H1 (cell line): ENCODE measurements around the gene SLC15A4. TPM values are rescaled to one million over a fixed set of nuclear protein-coding genes. Genes with fewer than 3 reads are reported as not detected.

Source experiments
- CTCF ChIA-PET: fragments of 300-600 bp; sonication (Branson Sonifier 250); formaldehyde crosslinking; loops from one replicate; lab custom pipeline; 2021; ENCODE audit not compliant: partially characterized antibody; lab: Charles Lee
- POLR2A ChIA-PET: fragments of 300-600 bp; sonication (Branson Sonifier 250); formaldehyde crosslinking; loops from one replicate; lab custom pipeline; 2021; ENCODE audit warnings: inconsistent platforms; ENCODE audit not compliant: partially characterized antibody; lab: Charles Lee
- DNase-seq, 2 experiments: peaks; one replicate each; pipeline versions ENCODE4 v3.0.0 to v3.0.0-alpha.2; 2010 to 2022; ENCODE audit warnings: low spot score in 2 of 2, low read depth in 1 of 2, mixed read lengths in 1 of 2
- FAIRE-seq: peaks from 2 replicates; lab custom pipeline; 2011; peaks lifted over from hg19 to GRCh38; lab: Jason Lieb, UNC
- H2AFZ ChIP-seq: 2 replicates; pipeline ENCODE4 v1.8.1; 2012; ENCODE audit warnings: low read length, inconsistent platforms
- H2AK5ac ChIP-seq: 2 replicates; pipeline ENCODE4 v1.6.1; 2013; ENCODE audit warnings: low read depth, low read length
- H2BK120ac ChIP-seq: replicated peaks from 2 replicates; pipeline ENCODE3; 2013; ENCODE audit warnings: low read depth, low read length, inconsistent platforms
- H2BK12ac ChIP-seq: 2 replicates; pipeline ENCODE4 v1.6.1; 2013; ENCODE audit warnings: low read depth, low read length
- H2BK15ac ChIP-seq: 2 replicates; pipeline ENCODE4 v1.6.1; 2013; ENCODE audit warnings: low read length
- H2BK20ac ChIP-seq: 2 replicates; pipeline ENCODE4 v1.6.1; 2013; ENCODE audit warnings: low read length
- H2BK5ac ChIP-seq: 2 replicates; pipeline ENCODE4 v1.6.1; 2013; ENCODE audit warnings: low read depth, low read length
- H3K14ac ChIP-seq: 2 replicates; pipeline ENCODE4 v1.6.1; 2013; ENCODE audit warnings: inconsistent platforms; ENCODE audit not compliant: insufficient read length
- H3K18ac ChIP-seq: 2 replicates; pipeline ENCODE4 v1.6.1; 2013; ENCODE audit warnings: low read length; ENCODE audit errors: extremely low read depth
- H3K23ac ChIP-seq: 2 replicates; pipeline ENCODE4 v1.6.1; 2013; ENCODE audit warnings: inconsistent platforms; ENCODE audit not compliant: insufficient read length
- H3K23me2 ChIP-seq: 2 replicates; pipeline ENCODE4 v1.6.1; 2013; ENCODE audit warnings: low read depth, low read length
- H3K27ac ChIP-seq: 2 replicates; pipeline ENCODE4 v1.6.1; 2011; ENCODE audit warnings: low read depth, low read length, inconsistent platforms
- H3K27me3 ChIP-seq, 4 experiments: replicated peaks in 1 of 4; 1 replicate in 1 of 4; 2 replicates in 3 of 4; pipeline versions ENCODE4 v1.6.1 to v1.8.1; 2011 to 2013; ENCODE audit warnings: low read length in 3 of 4, mild to moderate bottlenecking in 3 of 4, inconsistent platforms in 2 of 4, mixed read lengths in 2 of 4, moderate library complexity in 1 of 4; ENCODE audit not compliant: control insufficient read depth in 3 of 4, insufficient read depth in 3 of 4; ENCODE audit errors: extremely low read depth in 1 of 4
- H3K36me3 ChIP-seq, 4 experiments: 2 replicates each; pipeline versions ENCODE4 v1.6.1 to v1.8.1; 2011 to 2013; ENCODE audit warnings: mild to moderate bottlenecking in 4 of 4, low read length in 3 of 4, moderate library complexity in 2 of 4, control low read depth in 1 of 4, inconsistent platforms in 1 of 4; ENCODE audit not compliant: insufficient read depth in 4 of 4, control insufficient read depth in 2 of 4
- H3K4ac ChIP-seq: replicated peaks from 2 replicates; pipeline ENCODE3; 2013; ENCODE audit warnings: low read length, low read depth, mixed read lengths, inconsistent platforms; ENCODE audit not compliant: insufficient read length
- H3K4me1 ChIP-seq, 4 experiments: replicated peaks in 1 of 4; 1 replicate in 1 of 4; 2 replicates in 3 of 4; pipeline versions ENCODE4 v1.6.1 to v1.8.1; 2011 to 2013; ENCODE audit warnings: low read length in 3 of 4, inconsistent platforms in 2 of 4, mixed read lengths in 1 of 4; ENCODE audit not compliant: insufficient read depth in 4 of 4, control insufficient read depth in 3 of 4
- H3K4me2 ChIP-seq, 2 experiments: 2 replicates each; pipeline versions ENCODE4 v1.6.1 to v1.8.1; 2011 to 2013; ENCODE audit warnings: low read depth in 2 of 2, low read length in 2 of 2, control low read depth in 1 of 2, inconsistent platforms in 1 of 2, mild to moderate bottlenecking in 1 of 2; ENCODE audit not compliant: insufficient read depth in 1 of 2
- H3K4me3 ChIP-seq, 4 experiments: fragments of 200-600, 300-600 bp in 1 of 4; sonication (generic), shearing (Covaris generic), sonication (Bioruptor Twin) in 1 of 4; 2 replicates each; pipeline versions ENCODE4 v1.5.1 to v1.8.1; 2011 to 2016; ENCODE audit warnings: low read length in 4 of 4, low read depth in 3 of 4, control low read depth in 2 of 4, inconsistent platforms in 2 of 4, mild to moderate bottlenecking in 2 of 4, mixed read lengths in 1 of 4, moderate library complexity in 1 of 4; ENCODE audit not compliant: insufficient read depth in 2 of 4; ENCODE audit errors: extremely low read depth in 1 of 4
- H3K56ac ChIP-seq: replicated peaks from 2 replicates; pipeline ENCODE3; 2013; ENCODE audit warnings: low read depth, mild to moderate bottlenecking, mixed read lengths, low read length, inconsistent platforms; ENCODE audit not compliant: insufficient read length
- H3K79me1 ChIP-seq: 2 replicates; pipeline ENCODE4 v1.6.1; 2013; ENCODE audit warnings: low read depth, low read length, control low read depth
- H3K79me2 ChIP-seq, 2 experiments: 2 replicates each; pipeline versions ENCODE4 v1.6.1 to v1.8.1; 2012 to 2013; ENCODE audit warnings: low read length in 2 of 2, mild to moderate bottlenecking in 2 of 2, inconsistent platforms in 1 of 2; ENCODE audit not compliant: insufficient read depth in 2 of 2, control insufficient read depth in 1 of 2
- H3K9ac ChIP-seq, 4 experiments: replicated peaks in 1 of 4; 1 replicate in 1 of 4; 2 replicates in 3 of 4; pipeline versions ENCODE4 v1.6.1 to v1.8.1; 2011 to 2013; ENCODE audit warnings: low read depth in 3 of 4, low read length in 3 of 4, control low read depth in 2 of 4, mild to moderate bottlenecking in 2 of 4, moderate library complexity in 2 of 4, inconsistent platforms in 1 of 4; ENCODE audit errors: extremely low read depth in 1 of 4
- H3K9me3 ChIP-seq, 2 experiments: 2 replicates each; pipeline versions ENCODE4 v1.6.1 to v1.8.1; 2012 to 2013; ENCODE audit warnings: mild to moderate bottlenecking in 2 of 2, moderate library complexity in 2 of 2, control low read depth in 1 of 2, inconsistent platforms in 1 of 2, low read depth in 1 of 2, low read length in 1 of 2, mixed read lengths in 1 of 2; ENCODE audit not compliant: insufficient read depth in 2 of 2
- H4K20me1 ChIP-seq, 2 experiments: replicated peaks in 1 of 2; 2 replicates each; pipeline versions ENCODE3 to v1.8.1; 2011 to 2013; ENCODE audit warnings: inconsistent platforms in 2 of 2, low read length in 2 of 2, mild to moderate bottlenecking in 1 of 2; ENCODE audit not compliant: insufficient read depth in 2 of 2, control insufficient read depth in 1 of 2
- H4K5ac ChIP-seq: 2 replicates; pipeline ENCODE4 v1.6.1; 2013; ENCODE audit warnings: low read length, low read depth, mixed read lengths, inconsistent platforms; ENCODE audit not compliant: insufficient read length
- H4K8ac ChIP-seq: 2 replicates; pipeline ENCODE4 v1.8.0; 2013; ENCODE audit warnings: mild to moderate bottlenecking, moderate library complexity, low read length, inconsistent platforms; ENCODE audit not compliant: insufficient read depth; ENCODE audit errors: extremely low read depth
- H4K91ac ChIP-seq: replicated peaks from 2 replicates; pipeline ENCODE3; 2013; ENCODE audit warnings: low read length, mixed read lengths, inconsistent platforms; ENCODE audit not compliant: insufficient read length
- ATF2 ChIP-seq: IDR thresholded peaks from 2 replicates; pipeline ENCODE4 v1.6.1; 2012; ENCODE audit warnings: low read length, inconsistent platforms
- CBX8 ChIP-seq: fragments of 300-800, 300-1000 bp; sonication (generic); IDR thresholded peaks from 2 replicates; pipeline ENCODE4 v1.7.1; 2016; ENCODE audit warnings: low read depth, low read length, borderline replicate concordance
- CEBPB ChIP-seq: IDR thresholded peaks from 2 replicates; pipeline ENCODE4 v1.6.1; 2012; ENCODE audit warnings: low read depth, low read length
- CHD1 ChIP-seq: IDR thresholded peaks from 2 replicates; pipeline ENCODE4 v1.6.1; 2012; ENCODE audit warnings: low read depth, low read length, improper control_type of control experiment
- EGR1 ChIP-seq: IDR thresholded peaks from 2 replicates; pipeline ENCODE4 v1.6.1; 2011; ENCODE audit warnings: low read depth, low read length, borderline replicate concordance
- JUND ChIP-seq: IDR thresholded peaks from 2 replicates; pipeline ENCODE4 v1.6.1; 2011; ENCODE audit warnings: mild to moderate bottlenecking, improper control_type of control experiment, low read length
- KDM1A ChIP-seq: fragments of 200-600, 300-600 bp; sonication (generic); IDR thresholded peaks from 2 replicates; pipeline ENCODE4 v1.7.1; 2016; ENCODE audit warnings: mild to moderate bottlenecking, low read length, borderline replicate concordance
- PHF8 ChIP-seq: fragments of 200-600 bp; sonication (generic); conservative IDR thresholded peaks from 2 replicates; pipeline ENCODE4 v1.7.1; 2012; ENCODE audit warnings: low read depth, mild to moderate bottlenecking, inconsistent platforms, low read length, moderate library complexity
- POLR2AphosphoS5 ChIP-seq: IDR thresholded peaks from 2 replicates; pipeline ENCODE4 v1.6.1; 2011; ENCODE audit warnings: low read depth, low read length
- RBBP5 ChIP-seq: IDR thresholded peaks from 2 replicates; pipeline ENCODE4 v1.7.1; 2012; ENCODE audit warnings: low read depth, mild to moderate bottlenecking, inconsistent platforms, low read length, moderate library complexity, borderline replicate concordance
- TAF1 ChIP-seq: IDR thresholded peaks from 2 replicates; pipeline ENCODE4 v1.6.1; 2011; ENCODE audit warnings: mild to moderate bottlenecking, low read depth, low read length
- TBP ChIP-seq: IDR thresholded peaks from 2 replicates; pipeline ENCODE4 v1.6.1; 2011; ENCODE audit warnings: low read depth, low read length, improper control_type of control experiment
- TCF12 ChIP-seq: IDR thresholded peaks from 2 replicates; pipeline ENCODE4 v1.6.1; 2011; ENCODE audit warnings: low read depth, mild to moderate bottlenecking, low read length
- TEAD4 ChIP-seq: IDR thresholded peaks from 2 replicates; pipeline ENCODE4 v1.6.1; 2012; ENCODE audit warnings: low read depth, low read length, inconsistent platforms, mixed read lengths
- WGBS, 2 experiments: shearing (Covaris generic) in 1 of 2; methylation state at CpG; one replicate each; pipeline versions ENCODE4 v1.1.6 to v1.1.7; 2013 to 2015; ENCODE audit warnings: low lambda C conversion rate in 2 of 2, mixed read lengths in 2 of 2, inconsistent platforms in 1 of 2, low coverage in 1 of 2, missing lambda C conversion rate in 1 of 2; ENCODE audit not compliant: insufficient replicate concordance in 2 of 2, insufficient coverage in 1 of 2, insufficient read length in 1 of 2; ENCODE audit errors: extremely low coverage in 1 of 2, missing lambda C conversion rate in 1 of 2; 5-methylcytosine and 5-hydroxymethylcytosine counted together
- polyA plus RNA-seq, 7 experiments: library from polyadenylated mRNA; depleted of rRNA in 3 of 7; stranded (reverse) in 5 of 7; unstranded in 2 of 7; fragments of >200 nt in 5 of 7; fragments of 200-250 nt in 2 of 7; gene quantifications; 1 replicate in 5 of 7; 2 replicates in 1 of 7; 4 replicates in 1 of 7; pipeline versions ENCODE4 v1.2.1 to v1.2.3, GENCODE V29; 2011 to 2013; ENCODE audit warnings: missing spikeins in 2 of 7, mixed read lengths in 2 of 7
- total RNA-seq: library from RNA; stranded (reverse); fragmentation: NEBNext Ultra II Directional; extraction: Animal tissue kit (Norgen Biotek cat#: 25700); gene quantifications from 2 replicates; pipeline ENCODE4 v1.2.1, GENCODE V29; 2021

The SLC15A4 gene
- total and polyA plus RNA-seq, 2 of the 8 experiments (the other 6 are each of a cell fraction or from before 2014, with no cell fraction given): 22.7 to 26.6 TPM

- Histone ChIP-seq H2BK20ac (no peak overlapping the region), H3K79me1 (peaks cover 10% of the 10 kb centered on the region), H2BK12ac (no peak overlapping the region), H4K5ac (no peak overlapping the region), H3K4me3 (no peak overlapping the region), H3K18ac (no peak overlapping the region), H4K20me1 (peaks cover 20 to 32% of the 10 kb centered on the region in 2 experiments), H2AFZ (no peak overlapping the region), H3K9me3 (no peaks in the 10 kb centered on the region), H2BK5ac (no peak overlapping the region), H3K4me1 (peaks cover 5 to 13% (median 9%) of the 10 kb centered on the region in 4 experiments), H3K23ac (no peak overlapping the region), H3K27ac (no peak overlapping the region), H3K14ac (no peak overlapping the region), H2AK5ac (no peak overlapping the region), H3K56ac (no peak overlapping the region), H3K27me3 (no peaks in the 10 kb centered on the region), H2BK15ac (no peak overlapping the region), H3K9ac (no peak overlapping the region), H4K91ac (no peak overlapping the region), H3K23me2 (no peaks in the 10 kb centered on the region; the same call in 1 of the 2 replicates), H3K79me2 (peaks cover 13 to 99% of the 10 kb centered on the region in 2 experiments), H3K4ac (no peak overlapping the region), H3K4me2 (no peak overlapping the region), H4K8ac (no peak overlapping the region), H2BK120ac (no peak overlapping the region), H3K36me3 (peaks cover 0 to 21% (median 6%) of the 10 kb centered on the region in 4 experiments; a peak in 4 of 8 replicates)
- POLR2A ChIA-PET: interaction anchor here (1.4 kb wide), 1 partner anchor 24 kb away, joined by 3 read pairs; no protein-coding TSS in a partner anchor
- CTCF ChIA-PET: no interaction called here
- WGBS, 2 experiments: 88% methylated on average over 10 of the region's 10 CpGs; no CpG with 5 or more reads in 1 of the 2 experiments
- FAIRE-seq: no peak
- no peak for DNase-seq
- TF ChIP-seq CEBPB (no peak), TCF12 (no peak), ATF2 (no peak), RBBP5 (no peak), TBP (no peak), KDM1A (no peak), TAF1 (no peak), JUND (no peak), PHF8 (no peak), POLR2AphosphoS5 (no peak), CHD1 (no peak), CBX8 (no peak), EGR1 (no peak), TEAD4 (no peak)
These were observed 9.9 kb downstream of the SLC15A4 start for GRCh38 chr12:128813883-128814282.
